Keratinocyte (primary cell): ENCODE measurements around the gene CATSPER1. TPM values are rescaled to one million over a fixed set of nuclear protein-coding genes. Genes with fewer than 3 reads are reported as not detected.
A peak's percentile ranks its signal among the peaks of the same experiment; 100 is the strongest.

Source experiments
- DNase-seq: peaks from one replicate; pipeline ENCODE4 v3.0.0-alpha.2; 2011; ENCODE audit warnings: low read depth, missing footprints, low spot score
- FAIRE-seq: peaks from 2 replicates; lab custom pipeline; 2011; peaks lifted over from hg19 to GRCh38; lab: Jason Lieb, UNC
- H2AFZ ChIP-seq: 2 replicates; pipeline ENCODE4 v1.6.0; 2012; ENCODE audit warnings: low read length, control low read depth, inconsistent platforms; ENCODE audit not compliant: control insufficient read depth
- H3K27ac ChIP-seq: 2 replicates; pipeline ENCODE4 v1.5.1; 2011; ENCODE audit warnings: low read length; ENCODE audit not compliant: control insufficient read depth, insufficient read depth
- H3K27me3 ChIP-seq: 3 replicates; pipeline ENCODE4 v1.6.0; 2011; ENCODE audit warnings: low read length; ENCODE audit not compliant: control insufficient read depth, insufficient read depth; ENCODE audit errors: extremely low read depth
- H3K36me3 ChIP-seq, 2 experiments: 2 replicates in 1 of 2; 3 replicates in 1 of 2; pipeline ENCODE4 v1.5.1; 2011; ENCODE audit warnings: low read length in 2 of 2, mild to moderate bottlenecking in 1 of 2; ENCODE audit not compliant: control insufficient read depth in 2 of 2, insufficient read depth in 2 of 2; ENCODE audit errors: extremely low read depth in 1 of 2
- H3K4me1 ChIP-seq: 3 replicates; pipeline ENCODE4 v1.5.1; 2011; ENCODE audit warnings: low read length; ENCODE audit not compliant: control insufficient read depth, insufficient read depth; ENCODE audit errors: extremely low read depth
- H3K4me2 ChIP-seq: 3 replicates; pipeline ENCODE4 v1.6.0; 2011; ENCODE audit warnings: low read depth, low read length; ENCODE audit not compliant: control insufficient read depth, insufficient read depth; ENCODE audit errors: extremely low read depth
- H3K4me3 ChIP-seq, 3 experiments: fragments of 200-600 bp in 1 of 3; sonication (generic) in 1 of 3; 2 replicates in 2 of 3; 3 replicates in 1 of 3; pipeline ENCODE4 v1.5.1; 2011 to 2016; ENCODE audit warnings: low read length in 3 of 3, mild to moderate bottlenecking in 3 of 3, control low read depth in 2 of 3, inconsistent platforms in 1 of 3, low read depth in 1 of 3, mixed read lengths in 1 of 3, mixed run types in 1 of 3, moderate library complexity in 1 of 3; ENCODE audit not compliant: control insufficient read depth in 2 of 3, insufficient read depth in 2 of 3; ENCODE audit errors: extremely low read depth in 1 of 3
- H3K79me2 ChIP-seq: 2 replicates; pipeline ENCODE4 v1.6.0; 2012; ENCODE audit warnings: low read length; ENCODE audit not compliant: control insufficient read depth, insufficient read depth
- H3K9ac ChIP-seq: 3 replicates; pipeline ENCODE4 v1.6.0; 2011; ENCODE audit warnings: low read length; ENCODE audit not compliant: control insufficient read depth, insufficient read depth; ENCODE audit errors: extremely low read depth
- H3K9me1 ChIP-seq: 3 replicates; pipeline ENCODE4 v1.6.0; 2011; ENCODE audit warnings: low read length; ENCODE audit not compliant: control insufficient read depth, insufficient read depth; ENCODE audit errors: extremely low read depth
- H3K9me3 ChIP-seq: 2 replicates; pipeline ENCODE4 v1.5.1; 2012; ENCODE audit warnings: low read depth, low read length; ENCODE audit not compliant: control insufficient read depth
- H4K20me1 ChIP-seq: 3 replicates; pipeline ENCODE4 v1.6.0; 2011; ENCODE audit warnings: low read length; ENCODE audit not compliant: control insufficient read depth, insufficient read depth; ENCODE audit errors: extremely low read depth
- EZH2 ChIP-seq: IDR thresholded peaks from one replicate; pipeline ENCODE4 v1.6.1; 2012; ENCODE audit warnings: inconsistent platforms, mild to moderate bottlenecking, low read length, moderate library complexity
- dilution Hi-C: fragments of 300-500 bp; cut with MboI; formaldehyde crosslinking; loops from one replicate; pipeline ENCODE4 v1.7.0; 2020; ENCODE audit warnings: low sequenced_read_pairs; ENCODE audit not compliant: extremely low pct_ligation_motif_present
- polyA plus RNA-seq, 5 experiments: library from polyadenylated mRNA; depleted of rRNA in 3 of 5; stranded (reverse) in 3 of 5; stranded (forward) in 1 of 5; unstranded in 1 of 5; fragments of >200 nt; gene quantifications; 1 replicate in 1 of 5; 2 replicates in 3 of 5; 3 replicates in 1 of 5; pipeline versions ENCODE4 v1.2.1 to v1.2.3, GENCODE V29; 2011 to 2012; ENCODE audit warnings: missing spikeins in 2 of 5, low read depth in 1 of 5, low replicate concordance in 1 of 5
- TF ChIP-seq, protein P1 (sequence below), 3 experiments: IDR thresholded peaks in 1 of 3; conservative IDR thresholded peaks in 1 of 3; optimal IDR thresholded peaks in 1 of 3; 2 replicates in 2 of 3; 3 replicates in 1 of 3; pipeline versions ENCODE3 to v1.5.1; 2011; ENCODE audit warnings: low read length in 3 of 3, mild to moderate bottlenecking in 3 of 3, moderate library complexity in 2 of 3, control low read depth in 1 of 3, inconsistent platforms in 1 of 3; ENCODE audit not compliant: insufficient read depth in 2 of 3; ENCODE audit errors: extremely low read depth in 1 of 3

Gene CATSPER1
- polyA plus RNA-seq, 1 donor (not counting 4 experiments of a cell fraction or from before 2014, with no cell fraction given): not detected

DNA sequence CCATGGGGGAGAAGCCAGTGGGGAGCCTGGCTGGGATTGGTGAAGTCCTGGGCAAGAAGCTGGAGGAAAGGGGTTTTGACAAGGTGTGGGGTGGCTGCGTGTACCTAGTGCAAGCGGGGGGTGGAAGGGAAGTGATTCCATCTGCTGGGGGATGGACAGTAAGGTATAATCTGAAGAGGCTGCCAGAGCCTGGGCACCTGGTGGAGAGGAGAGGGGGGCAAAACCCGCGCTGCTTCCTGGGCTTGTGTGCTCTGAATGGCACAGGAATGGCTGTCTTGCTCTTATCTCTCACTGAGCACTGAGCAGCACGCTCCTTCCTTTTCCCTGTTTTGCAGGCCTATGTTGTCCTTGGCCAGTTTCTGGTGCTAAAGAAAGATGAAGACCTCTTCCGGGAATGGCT is 23.0 kb downstream of the CATSPER1 start:
- FAIRE-seq (no peak), DNase-seq (no peak)
- Histone ChIP-seq H3K4me3 (peak overlapping the region; percentile 92 to 100 (median 100)), H3K27ac (peak overlapping the region; percentile 91), H3K36me3 (peaks cover 24 to 28% of the 10 kb centered on the region in 2 experiments), H4K20me1 (peaks cover 4% of the 10 kb centered on the region), H3K4me1 (peaks cover 19% of the 10 kb centered on the region), H3K4me2 (peak overlapping the region; percentile 90), H3K9me1 (peaks cover 2% of the 10 kb centered on the region), H3K79me2 (peaks cover 47% of the 10 kb centered on the region), H3K27me3 (no peaks in the 10 kb centered on the region), H2AFZ (no peak overlapping the region), H3K9me3 (no peaks in the 10 kb centered on the region), H3K9ac (peak overlapping the region; percentile 96)
- TF ChIP-seq, protein P1, sequence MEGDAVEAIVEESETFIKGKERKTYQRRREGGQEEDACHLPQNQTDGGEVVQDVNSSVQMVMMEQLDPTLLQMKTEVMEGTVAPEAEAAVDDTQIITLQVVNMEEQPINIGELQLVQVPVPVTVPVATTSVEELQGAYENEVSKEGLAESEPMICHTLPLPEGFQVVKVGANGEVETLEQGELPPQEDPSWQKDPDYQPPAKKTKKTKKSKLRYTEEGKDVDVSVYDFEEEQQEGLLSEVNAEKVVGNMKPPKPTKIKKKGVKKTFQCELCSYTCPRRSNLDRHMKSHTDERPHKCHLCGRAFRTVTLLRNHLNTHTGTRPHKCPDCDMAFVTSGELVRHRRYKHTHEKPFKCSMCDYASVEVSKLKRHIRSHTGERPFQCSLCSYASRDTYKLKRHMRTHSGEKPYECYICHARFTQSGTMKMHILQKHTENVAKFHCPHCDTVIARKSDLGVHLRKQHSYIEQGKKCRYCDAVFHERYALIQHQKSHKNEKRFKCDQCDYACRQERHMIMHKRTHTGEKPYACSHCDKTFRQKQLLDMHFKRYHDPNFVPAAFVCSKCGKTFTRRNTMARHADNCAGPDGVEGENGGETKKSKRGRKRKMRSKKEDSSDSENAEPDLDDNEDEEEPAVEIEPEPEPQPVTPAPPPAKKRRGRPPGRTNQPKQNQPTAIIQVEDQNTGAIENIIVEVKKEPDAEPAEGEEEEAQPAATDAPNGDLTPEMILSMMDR (optimal IDR thresholded peaks at IDR 0.05 in 1 of 3, IDR thresholded peaks at IDR 0.05 in 1 of 3, conservative IDR thresholded peaks at IDR 0.05 in 1 of 3; ENCODE audit: extremely low read depth in 1 of 3, insufficient read depth in 2 of 3, low read length in 3 of 3): no peak
- TF ChIP-seq EZH2: no peak
- dilution Hi-C loops: no loop called here

DNA sequence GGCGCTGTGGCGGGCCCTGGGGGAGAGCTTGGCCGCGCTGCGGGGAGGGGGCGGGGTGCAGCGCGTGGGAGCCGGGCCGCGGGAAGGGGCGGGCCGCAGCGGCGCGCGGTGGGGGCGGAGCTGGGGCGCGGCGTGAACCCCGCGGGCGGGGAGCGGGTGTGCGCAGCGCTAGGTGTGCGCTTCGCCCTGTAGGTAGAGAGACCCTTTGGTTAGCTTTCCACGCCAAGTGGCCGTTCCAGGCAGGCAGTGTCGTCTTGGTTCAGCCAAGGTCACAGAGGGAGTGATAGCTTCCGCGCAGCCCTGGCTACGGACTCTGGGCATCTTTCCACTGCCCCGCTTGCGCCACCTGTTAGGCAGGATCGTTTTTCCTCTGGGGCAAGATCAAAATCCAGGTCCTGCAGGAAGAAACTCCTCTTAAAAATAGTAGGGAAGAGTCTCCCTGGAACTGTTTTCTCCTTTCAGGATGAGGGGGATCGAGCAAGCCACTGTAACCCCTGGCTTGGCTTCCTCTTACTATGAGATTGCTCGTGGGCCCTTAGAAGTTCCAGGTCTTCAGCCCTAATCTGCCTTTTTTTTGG is 23.5 kb downstream of the CATSPER1 start:
- Histone ChIP-seq H4K20me1 (peaks cover 4% of the 10 kb centered on the region), H3K79me2 (peaks cover 47% of the 10 kb centered on the region), H3K36me3 (peaks cover 25 to 28% of the 10 kb centered on the region in 2 experiments), H3K9ac (peak overlapping the region; percentile 96), H3K4me1 (peaks cover 14% of the 10 kb centered on the region), H3K27ac (peak overlapping the region; percentile 91), H3K4me3 (peak overlapping the region; percentile 92 to 100 (median 100)), H3K9me3 (no peaks in the 10 kb centered on the region), H2AFZ (peak overlapping the region; percentile 97), H3K27me3 (no peaks in the 10 kb centered on the region), H3K4me2 (peak overlapping the region; percentile 90), H3K9me1 (peaks cover 2% of the 10 kb centered on the region)
- FAIRE-seq (no peak), DNase-seq (no peak)
- TF ChIP-seq EZH2: no peak
- TF ChIP-seq, protein P1 (optimal IDR thresholded peaks at IDR 0.05 in 1 of 3, IDR thresholded peaks at IDR 0.05 in 1 of 3, conservative IDR thresholded peaks at IDR 0.05 in 1 of 3; ENCODE audit: extremely low read depth in 1 of 3, insufficient read depth in 2 of 3, low read length in 3 of 3): peak in 1 of 3 experiments; percentile 36
- dilution Hi-C loops: no loop called here
